Right renal pelvis (tissue), 4 donors: ENCODE data around the gene DDAH2. TPM values are rescaled to one million over a fixed set of nuclear protein-coding genes. Genes with fewer than 3 reads are reported as not detected.

ENCODE experiments used
- DNase-seq, 4 donors: peaks; one replicate each; pipeline ENCODE4 v3.0.0-alpha.2; 2013; ENCODE audit warnings: low read depth in 4 of 4, low spot score in 3 of 4, missing footprints in 1 of 4
- polyA plus RNA-seq, 4 donors: library from polyadenylated mRNA; unstranded; fragments of 120-200 nt; gene quantifications; one replicate each; pipeline ENCODE4 v1.2.1, GENCODE V29; 2013; ENCODE audit not compliant: insufficient read length in 4 of 4

DDAH2 gene, protein sequence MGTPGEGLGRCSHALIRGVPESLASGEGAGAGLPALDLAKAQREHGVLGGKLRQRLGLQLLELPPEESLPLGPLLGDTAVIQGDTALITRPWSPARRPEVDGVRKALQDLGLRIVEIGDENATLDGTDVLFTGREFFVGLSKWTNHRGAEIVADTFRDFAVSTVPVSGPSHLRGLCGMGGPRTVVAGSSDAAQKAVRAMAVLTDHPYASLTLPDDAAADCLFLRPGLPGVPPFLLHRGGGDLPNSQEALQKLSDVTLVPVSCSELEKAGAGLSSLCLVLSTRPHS
- polyA plus RNA-seq, result 100 to 1,000 TPM; 148 to 230 (median 168) TPM

DNA sequence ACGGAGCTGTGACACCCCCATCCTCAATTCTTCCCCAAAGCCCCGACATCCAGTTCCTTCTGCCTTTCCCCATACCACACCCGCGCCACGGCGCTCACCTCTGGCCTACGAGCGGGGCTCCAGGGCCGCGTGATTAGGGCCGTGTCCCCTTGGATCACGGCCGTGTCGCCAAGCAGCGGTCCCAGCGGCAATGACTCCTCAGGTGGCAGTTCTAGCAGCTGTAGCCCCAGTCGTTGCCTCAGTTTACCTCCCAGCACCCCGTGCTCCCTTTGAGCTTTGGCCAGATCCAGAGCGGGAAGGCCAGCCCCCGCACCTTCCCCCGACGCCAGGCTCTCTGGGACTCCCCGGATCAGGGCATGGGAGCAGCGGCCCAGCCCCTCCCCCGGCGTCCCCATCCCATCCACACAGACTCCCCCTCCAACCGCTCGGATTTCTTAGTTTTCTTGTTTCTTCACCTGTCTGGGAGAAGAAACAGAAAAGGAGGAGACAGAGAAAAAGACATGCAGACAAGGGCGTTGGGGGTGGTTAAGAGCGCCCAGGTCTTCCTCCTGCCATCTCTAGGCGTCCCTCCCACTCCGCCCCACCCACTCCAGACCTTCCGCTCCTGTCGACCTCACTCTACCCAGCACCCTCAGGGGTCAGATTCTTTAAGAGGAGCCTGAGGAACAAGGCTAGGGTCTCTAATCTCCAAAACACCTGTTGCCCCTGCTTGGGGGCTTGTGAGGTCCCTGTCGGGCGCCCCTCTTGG is at the start of gene DDAH2:
Gene DDAH2 (minus strand): TSS at position 533 of the 748 bp plus-strand sequence. CDS start 138 bp downstream, at position 395.
- no peak for DNase-seq

DNA sequence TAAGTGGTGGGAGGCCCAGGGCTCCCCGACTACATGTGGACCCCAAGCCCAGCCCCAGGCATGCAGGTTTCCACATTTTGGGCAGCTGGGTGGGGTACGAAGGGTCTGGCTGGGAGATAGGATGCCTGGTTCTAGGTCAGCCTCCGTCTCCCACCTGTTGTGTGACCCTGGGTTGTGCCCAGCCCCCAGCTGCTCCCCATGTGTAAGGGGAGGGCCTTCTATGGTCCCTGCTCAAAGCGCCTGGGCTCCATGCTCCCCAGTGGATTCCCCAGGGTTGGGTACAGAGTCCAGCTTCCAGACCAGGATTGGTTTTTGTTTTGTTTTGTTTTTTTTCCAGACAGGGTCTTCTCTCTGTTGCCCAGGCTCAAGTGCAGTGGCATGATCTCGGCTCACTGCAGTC is 49.1 kb upstream of the DDAH2 start:
- DNase-seq, result no peak

DNA sequence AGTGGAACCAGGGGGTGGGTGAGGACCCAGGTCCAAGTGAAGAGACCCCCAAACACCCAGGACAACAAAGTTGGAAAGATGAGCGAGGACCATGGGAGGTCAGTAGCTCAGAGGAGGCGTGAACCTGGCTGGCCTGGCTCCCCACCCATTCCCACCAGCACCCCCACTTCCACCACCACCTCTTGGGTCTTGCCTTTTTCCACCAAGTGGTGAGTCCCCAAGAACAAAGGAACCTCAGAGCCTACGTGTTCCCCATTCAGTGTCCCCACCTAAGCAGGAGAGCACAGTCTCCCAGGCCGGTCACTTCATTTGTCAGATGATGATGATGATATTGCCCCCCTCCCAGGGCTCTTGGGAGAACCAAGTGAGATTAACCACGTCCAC is 48.6 kb upstream of the DDAH2 start:
- DNase-seq, result no peak

DNA sequence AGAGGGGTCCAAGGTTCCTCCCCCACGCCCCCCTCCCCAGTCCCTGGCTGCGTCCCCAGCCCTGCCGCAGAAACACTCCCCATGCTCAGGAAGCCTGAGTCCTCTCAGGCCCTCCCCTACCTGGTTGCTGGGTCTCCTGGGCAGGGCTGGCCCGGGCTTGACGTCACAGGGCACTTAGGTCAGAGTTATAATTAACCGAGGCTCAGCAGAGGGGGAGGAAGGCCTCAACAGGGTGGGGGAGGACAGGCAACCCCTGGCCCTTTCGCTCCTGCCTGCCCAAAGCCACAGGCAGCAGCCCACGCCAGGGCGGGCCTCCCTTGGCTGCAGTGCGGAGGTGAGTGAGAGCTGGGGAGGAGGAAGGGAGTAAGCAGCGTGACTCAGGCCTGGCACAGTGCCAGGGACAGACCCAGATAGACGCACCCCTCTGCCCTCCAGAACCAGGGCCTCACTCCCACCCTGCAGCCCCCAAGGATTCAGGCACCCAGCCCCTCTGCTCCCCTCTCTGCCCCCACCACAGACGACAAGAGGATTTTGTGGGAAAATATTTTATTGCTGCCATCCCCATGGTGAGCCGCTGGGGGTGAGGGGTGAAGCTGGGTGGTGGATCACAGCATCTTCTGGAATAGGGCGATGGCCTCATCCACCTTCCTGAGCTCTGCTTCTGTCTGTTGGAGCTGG is 48.0 kb upstream of the DDAH2 start, which contains the start of gene VWA7:
Gene VWA7 (minus strand): TSS at position 340 of the 678 bp plus-strand sequence. CDS start 549 bp downstream, outside the sequence.
- DNase-seq, result peak; percentile 67 to 85 (median 71)

DNA sequence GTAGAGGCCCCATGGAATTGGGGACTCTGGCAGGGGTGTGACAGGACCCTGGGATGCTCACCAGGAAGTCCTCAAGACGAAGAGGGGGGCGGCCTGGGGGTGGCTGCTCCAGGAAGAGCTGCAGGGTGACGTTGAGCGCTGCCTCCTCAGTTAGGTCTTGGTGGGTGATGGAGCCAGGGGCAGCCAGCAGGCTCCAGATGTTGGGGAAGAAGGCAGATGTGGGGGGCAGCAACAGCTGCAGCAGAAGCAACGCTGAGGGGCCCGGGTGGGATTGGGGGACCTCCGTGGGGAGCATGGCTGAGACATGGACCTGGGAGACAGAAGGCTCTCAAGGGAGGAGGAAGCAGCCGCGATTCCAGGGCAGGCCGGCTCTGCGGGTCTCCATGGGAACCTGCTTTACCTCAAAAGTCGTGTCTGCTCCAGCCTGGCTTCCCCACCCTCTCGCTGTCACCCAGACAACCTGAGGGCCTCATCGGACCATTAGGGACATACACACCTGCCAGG is 47.4 kb upstream of the DDAH2 start:
- no peak for DNase-seq

DNA sequence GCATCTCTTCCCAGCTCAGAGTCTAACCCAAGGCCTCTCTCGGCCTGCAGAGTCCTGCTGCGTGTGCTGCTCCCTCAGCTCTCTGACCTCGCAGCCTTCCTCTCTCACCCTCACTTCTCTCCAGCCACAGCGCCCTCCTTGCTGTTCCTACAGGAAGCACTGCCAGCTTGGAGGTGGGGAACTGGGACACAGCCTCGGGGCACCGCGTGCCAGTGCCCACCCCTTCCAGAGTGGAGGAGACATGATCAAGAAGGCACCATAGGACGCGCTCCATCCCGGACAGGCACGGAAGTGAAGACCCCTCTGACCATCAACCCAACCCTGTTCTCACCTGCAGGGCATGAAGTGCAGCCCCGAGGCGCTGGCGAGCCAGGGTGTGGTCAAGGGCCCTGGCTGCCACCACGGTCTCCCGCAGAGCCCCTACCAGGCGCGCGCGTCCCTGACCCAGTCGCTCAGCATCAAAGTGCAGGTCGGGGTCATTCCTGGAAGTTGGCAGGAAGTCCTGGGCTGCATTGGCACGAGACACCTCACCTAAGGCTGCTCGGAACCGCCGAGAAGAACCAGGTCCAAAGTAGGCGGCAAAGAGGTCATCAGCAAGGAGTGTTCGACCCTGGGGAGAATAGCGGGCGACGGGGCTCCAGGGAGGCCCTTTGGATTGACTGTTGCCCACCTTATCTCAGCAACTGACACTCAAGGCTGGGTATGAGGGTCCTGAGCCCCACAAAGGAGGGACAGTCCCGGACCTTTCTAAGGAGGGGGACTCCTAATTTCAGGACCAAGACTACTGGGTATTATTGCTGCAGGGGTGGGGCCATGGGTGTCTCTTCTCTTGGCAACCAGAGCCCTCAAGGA is 46.8 kb upstream of the DDAH2 start:
- no peak for DNase-seq

DNA sequence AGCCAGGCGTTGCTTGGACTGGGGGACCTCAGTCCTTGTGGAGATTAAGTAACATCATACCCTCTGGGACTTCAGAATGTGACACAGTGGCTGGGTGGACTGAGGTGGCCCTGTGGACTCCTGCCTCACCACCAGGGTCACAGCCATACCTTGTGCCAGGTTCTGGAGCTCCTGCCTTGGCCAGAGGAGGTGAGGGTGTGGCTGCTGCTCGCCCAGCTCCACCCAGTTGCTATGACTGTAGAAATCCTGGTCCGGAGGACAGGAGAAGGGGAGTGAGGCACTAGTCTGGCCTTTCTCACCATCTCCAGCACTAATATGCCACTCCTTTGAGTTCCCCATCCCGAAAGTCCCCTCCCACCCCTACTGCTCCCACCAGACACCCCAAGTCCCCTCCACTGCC is 46.1 kb upstream of the DDAH2 start:
- DNase-seq, result no peak

DNA sequence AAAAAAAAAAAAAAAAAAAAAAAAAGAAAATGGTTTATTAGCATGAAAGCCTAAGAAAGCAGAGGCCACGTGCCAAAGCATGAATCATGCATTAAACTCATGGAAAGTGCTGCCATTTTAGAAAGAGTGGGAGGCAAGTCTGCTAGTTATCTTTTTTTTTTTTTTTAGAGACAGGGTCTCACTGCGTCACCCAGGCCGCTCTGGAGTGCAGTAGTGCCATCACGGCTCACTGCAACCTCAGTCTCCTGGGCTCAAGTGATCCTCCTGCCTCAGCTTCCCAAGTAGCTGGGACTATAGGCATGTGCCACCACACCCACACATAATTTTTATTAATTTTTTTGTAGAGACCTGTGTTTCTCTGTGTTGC is 42.9 kb upstream of the DDAH2 start:
- DNase-seq, result no peak

DNA sequence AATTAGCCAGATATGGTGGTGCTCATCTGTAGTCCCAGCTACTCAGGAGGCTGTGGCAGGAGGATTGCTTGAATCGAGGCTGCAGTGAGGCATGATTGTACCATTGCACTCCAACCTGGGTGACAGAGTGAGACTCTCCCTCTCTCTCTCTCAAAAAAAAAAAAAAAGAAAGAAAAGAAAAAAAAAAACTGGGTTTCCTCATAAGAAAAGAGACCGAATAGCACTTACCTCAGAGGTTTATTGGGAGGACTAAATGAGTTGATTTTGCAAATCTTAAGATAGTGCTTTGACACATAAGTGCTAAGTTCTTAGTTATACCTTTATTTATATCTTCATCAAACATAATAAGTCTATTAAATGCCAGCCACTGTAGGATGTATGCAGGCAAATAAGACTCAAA is 41.8 kb upstream of the DDAH2 start:
- no peak for DNase-seq

DNA sequence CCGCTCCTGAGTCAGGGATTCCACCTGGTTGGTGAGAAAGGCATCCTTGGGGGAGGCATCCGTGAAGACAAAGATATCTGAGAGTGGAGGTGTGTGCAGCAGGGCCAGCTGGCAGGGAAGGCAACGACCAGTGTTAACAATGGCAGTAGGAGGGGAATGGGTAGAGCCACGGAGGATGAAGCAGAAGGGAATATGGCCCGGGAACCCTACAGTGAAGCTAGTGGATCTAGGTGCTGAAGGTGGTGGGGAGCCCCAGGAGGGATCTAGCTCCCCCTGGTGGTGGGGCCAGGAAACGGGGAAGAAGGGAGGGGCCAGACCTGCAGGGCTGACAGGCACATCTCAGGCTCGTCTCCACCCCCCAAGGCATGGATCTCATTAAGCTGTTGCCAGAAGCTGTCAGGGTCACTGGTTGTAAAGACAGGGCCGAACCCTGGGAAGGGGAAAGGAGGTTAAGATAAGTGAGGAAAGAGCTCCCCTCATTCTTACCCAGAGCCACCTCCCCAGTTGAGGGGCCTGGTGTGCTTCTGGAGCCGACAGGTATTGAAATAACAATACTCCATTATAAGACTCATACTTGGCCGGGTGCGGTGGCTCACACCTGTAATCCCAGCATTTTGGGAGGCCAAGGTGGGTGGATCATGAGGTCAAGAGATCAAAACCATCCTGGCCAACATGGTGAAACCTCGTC is 40.7 kb upstream of the DDAH2 start:
- DNase-seq, result no peak

DNA sequence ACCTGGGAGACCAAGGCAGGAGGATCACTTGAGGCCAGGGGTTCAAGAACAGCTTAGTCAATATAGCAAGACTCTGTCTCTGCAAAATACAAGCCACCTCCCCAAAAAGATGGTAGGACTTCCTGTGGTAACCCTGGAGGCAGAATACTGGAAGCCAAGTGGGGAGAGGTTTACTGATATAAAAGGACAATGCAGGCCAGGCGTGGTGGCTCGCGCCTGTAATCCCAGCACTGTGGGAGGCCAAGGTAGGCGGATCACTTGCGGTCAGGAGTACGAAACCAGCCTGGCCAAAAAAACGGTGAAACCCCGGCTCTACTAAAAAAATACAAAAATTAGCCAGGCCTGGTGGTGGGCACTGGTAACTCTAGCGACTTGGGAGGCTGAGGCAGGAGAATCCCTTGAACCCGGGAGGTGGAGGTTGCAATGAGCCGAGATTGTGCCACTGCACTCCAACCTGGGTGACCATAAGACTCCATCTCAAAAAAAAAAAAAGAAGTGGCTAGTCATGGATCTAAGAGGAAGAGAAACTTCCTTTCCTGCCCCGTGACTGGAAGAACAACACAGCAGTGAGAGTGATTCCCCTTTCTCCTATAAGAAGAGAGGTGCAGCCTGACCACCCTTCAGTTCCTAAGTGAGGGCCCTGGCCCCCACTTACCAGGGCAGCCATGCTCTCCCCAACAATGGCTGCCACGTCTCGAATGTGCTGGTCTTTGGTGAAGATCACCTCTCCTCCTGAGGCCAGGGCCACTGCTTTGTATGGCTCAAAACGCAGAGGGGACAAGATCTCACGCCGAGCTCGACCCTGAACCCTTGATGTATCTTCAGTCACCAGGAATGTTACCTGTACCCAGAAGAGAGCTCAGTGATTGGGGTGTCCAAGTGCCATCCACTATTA is 39.5 kb upstream of the DDAH2 start:
- no peak for DNase-seq

DNA sequence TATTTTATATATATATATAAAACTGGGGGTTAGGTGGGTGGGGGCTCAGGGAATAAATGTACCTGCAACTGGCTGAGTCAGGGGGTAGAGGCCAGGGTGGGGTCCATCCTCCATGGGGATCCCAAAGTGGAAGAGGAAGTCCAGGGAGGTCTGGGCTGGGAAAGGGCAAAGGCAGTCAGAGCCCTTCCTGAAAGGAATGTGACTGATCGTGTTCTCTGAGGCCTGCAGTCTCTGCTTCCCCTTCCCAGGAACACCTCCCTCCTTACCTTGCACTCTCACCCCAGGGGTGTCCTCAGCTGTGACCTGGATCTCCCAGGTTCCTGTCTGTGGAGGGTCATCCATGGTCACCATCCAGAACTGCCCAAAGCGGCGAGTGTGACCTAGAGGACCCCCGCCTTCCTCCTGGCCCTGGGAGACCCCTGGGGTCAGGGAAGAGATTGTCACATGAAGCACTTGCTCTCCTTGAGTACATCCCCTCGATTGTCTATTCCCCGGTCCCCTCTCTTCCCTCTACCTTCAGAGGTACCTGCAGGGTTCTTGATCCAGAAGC is 38.1 kb upstream of the DDAH2 start:
- no peak for DNase-seq

DNA sequence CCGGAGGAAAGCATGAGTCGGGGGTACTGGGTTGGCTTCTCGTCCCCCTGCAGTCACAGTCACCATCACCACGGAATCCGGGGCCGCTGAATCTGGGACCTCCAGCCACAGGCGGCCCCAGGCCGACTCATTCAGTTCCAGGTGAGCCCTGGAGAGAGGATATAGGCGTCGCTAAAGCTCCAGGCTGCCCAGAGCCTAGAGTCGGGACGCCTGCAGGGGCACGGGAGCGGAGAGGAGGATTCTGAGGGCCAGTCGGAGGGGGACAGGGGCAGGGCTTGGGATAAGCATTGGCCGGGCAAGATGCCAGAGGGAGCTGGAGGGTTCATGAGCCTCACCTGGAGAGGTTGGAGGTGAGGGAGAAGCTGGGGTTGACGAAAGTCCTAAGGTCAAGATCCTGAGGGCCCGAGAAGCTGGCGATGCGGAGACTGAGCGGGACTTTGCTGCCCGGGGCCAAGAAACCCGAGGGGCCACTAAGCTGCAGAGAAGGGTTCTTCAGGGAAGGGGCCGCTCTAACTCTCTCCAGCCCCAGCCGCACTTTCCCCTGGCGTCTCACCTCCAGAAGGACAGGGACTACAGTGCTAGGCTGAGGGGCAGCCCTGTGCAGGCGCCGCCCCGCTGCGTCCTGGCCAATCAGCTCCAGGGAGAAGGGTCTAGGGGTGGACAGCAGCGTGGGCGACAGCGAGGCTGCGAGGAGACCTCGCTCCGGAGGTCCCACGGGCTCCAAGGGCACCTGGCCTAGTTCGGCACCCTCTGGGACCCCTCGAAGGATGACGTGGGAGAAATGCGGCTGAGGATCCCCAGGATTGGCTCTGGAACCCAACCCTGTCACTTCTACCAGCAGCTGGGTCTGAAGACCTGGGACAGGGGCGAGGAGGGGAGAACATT is 37.1 kb upstream of the DDAH2 start:
- DNase-seq, result no peak

DNA sequence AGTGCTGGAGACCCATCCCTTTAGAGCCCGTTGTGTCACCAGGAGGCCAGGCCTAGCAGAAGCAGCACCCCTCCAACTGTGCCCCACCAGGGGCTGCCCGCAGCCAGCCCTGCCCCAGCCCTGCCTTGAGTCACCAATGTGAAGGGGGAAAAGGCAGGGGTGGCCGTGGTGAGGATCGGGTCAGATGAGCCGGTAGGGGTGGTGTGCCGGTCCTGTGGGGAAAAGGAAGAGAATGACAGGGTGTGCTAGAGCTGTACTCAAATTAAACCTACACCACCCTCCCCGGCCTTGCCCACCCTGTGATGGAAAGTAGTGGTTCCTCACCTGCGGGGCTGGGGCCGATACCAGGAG is 36.4 kb upstream of the DDAH2 start:
- DNase-seq, result no peak

DNA sequence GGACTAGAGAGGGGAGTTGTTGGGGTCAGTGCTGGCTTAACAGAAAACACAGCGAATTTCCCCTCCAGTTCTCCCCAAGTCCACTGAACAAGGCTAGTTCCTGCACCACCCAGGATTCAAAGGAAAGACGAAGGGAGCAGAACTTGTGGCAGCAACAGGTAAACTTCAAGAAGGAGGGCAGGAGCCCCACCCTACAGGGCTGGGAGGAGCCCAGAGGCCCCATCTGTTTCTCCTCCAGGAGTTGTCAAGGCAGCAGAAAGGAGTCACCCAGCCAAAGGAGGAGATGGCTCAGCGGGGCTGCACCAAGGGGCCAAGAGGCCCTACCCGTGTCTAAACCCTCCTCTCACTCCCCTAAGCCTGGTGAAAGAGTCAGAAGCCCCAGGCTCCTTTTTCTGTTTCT is 35.1 kb upstream of the DDAH2 start:
- DNase-seq, result no peak

DNA sequence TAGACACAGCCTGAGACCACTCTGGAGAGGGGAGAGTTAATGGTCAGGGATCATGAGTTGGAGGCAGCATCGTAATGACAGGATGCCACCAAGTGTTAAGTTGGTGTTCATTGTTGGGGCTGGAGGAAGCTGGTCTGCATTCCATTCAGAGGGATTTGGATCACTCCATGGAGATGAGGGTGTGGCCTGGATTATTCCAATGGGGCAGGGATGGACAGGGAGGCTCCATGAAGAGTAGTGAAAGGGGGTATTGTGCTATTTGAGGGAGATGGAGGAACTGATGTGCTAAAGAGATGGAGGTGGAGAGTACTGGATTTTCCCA is 34.5 kb upstream of the DDAH2 start:
- peak in 1 of 4 donors; percentile 22 for DNase-seq

DNA sequence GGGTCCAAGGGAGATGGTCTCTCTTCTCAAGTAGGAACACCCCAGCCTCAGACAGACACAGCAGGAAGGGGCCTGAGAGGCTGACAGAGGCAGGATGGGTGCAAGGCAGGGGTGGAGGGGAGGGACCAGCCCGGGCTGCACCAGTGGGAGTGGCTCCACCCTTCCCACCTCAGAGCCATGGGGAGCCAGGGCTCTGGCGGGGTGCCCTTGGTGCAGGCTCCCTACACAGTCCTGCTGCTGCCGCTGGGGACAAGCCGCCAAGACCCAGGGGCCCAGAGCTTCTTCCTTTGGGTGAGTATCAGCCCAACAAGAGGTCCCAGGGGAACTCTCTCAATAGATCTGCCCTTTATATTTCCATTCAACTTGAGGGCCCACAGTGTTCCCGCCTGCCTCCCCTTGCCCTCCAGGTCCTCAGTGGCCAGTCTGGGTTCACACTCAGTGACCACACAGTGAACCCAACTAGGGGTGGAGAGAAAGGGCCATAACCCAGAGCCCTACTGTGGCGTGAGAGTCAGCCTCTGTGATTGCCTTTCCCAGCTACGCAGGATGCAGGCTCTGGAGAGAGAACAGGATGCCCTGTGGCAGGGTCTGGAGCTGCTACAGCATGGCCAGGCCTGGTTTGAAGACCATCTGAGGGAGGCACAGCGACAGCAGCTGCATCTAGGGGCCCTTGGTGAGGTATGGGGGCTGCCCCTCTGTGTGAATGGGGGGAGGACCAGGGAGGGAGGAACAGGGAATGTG is 33.9 kb upstream of the DDAH2 start:
- DNase-seq, result no peak
